Measurements from ENCODE around the gene TBC1D5.

The TBC1D5 gene

GRCh38 chr3:17143893-17144664 lies 598.4 kb downstream of the TBC1D5 start:
- no peak overlapping the region for H3K4me3 ChIP-seq (replicated peaks; ENCODE audit: low read depth, low read length)
- TF ChIP-seq CTCF (IDR thresholded peaks at IDR 0.05; ENCODE audit: low read length, missing control alignments) = no peak
- DNase-seq (ENCODE audit: low read depth) = no peak

GRCh38 chr3:17142516-17142915 lies 599.9 kb downstream of the TBC1D5 start:
- no peak for DNase-seq (ENCODE audit: low read depth)
- H3K4me3 ChIP-seq (replicated peaks; ENCODE audit: low read depth, low read length) = no peak overlapping the region
- TF ChIP-seq CTCF (IDR thresholded peaks at IDR 0.05; ENCODE audit: low read length, missing control alignments) = no peak

DNA sequence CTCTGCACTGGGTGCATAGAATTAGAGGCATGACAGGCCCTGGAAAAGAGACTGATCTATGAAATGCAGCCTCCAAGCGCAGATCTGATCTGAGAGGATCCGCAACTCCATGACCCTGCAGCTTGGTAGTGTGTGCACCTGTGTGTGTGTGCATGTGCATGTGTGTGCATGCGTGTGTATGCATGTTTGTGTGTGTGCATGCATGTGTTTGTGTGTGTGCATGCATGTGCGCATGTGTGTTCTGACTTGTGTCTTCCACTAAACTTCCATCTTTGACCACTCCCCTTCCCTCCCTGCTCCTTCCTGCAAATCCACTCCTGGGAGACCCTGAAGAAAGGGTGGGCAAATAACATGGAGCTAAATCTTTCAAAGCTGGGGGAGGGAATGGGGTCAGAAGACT lies 600.7 kb downstream of the TBC1D5 start:
- TF ChIP-seq CTCF (IDR thresholded peaks at IDR 0.05; ENCODE audit: low read length, missing control alignments) = no peak
- no peak for DNase-seq (ENCODE audit: low read depth)
- no peak overlapping the region for H3K4me3 ChIP-seq (replicated peaks; ENCODE audit: low read depth, low read length)

DNA sequence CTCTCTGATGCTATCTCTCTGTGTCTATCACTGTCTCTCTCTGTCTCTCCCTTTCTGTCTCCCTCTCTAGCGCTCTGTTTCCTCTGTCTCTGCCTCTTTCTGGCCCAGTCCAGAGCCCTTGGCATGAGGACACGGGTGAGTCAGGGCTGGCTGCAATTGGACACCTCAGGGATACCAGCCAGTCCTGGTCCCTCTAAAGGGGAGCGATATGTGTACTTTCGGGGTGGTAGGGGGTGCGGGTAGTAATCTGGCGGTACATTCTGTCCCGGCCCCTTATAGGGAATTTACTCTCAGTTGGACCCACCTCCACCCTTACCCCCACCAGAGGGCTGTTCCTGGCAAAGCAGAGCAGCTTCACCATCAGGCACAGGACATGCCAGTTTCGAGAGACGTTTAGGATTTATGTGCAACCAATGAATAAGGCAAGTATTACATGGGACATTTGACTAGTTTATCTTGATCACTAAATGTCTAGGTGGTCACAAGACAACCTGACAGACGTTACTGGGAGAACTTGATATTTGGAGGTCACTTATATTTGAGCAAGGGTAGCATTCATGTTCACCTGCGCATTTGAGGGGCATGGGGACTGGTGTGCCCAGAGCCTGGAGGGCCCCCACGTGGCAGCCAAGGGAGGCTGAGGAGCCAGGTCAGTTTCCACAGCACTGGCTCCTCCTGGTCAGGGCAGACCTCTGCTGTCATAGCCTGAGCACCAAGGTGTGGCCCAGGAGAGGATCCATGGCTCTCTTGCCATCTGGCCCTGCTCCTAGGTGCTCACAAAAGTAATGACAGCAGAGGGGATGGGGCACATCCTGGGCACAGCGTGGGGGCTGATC lies 601.5 kb downstream of the TBC1D5 start:
- TF ChIP-seq CTCF (IDR thresholded peaks at IDR 0.05; ENCODE audit: low read length, missing control alignments) = no peak
- no peak for DNase-seq (ENCODE audit: low read depth)
- H3K4me3 ChIP-seq (replicated peaks; ENCODE audit: low read depth, low read length) = no peak overlapping the region

GRCh38 chr3:17138246-17139039 lies 604.0 kb downstream of the TBC1D5 start:
- DNase-seq (ENCODE audit: low read depth) = no peak
- no peak for TF ChIP-seq CTCF (IDR thresholded peaks at IDR 0.05; ENCODE audit: low read length, missing control alignments)
- no peak overlapping the region for H3K4me3 ChIP-seq (replicated peaks; ENCODE audit: low read depth, low read length)

DNA sequence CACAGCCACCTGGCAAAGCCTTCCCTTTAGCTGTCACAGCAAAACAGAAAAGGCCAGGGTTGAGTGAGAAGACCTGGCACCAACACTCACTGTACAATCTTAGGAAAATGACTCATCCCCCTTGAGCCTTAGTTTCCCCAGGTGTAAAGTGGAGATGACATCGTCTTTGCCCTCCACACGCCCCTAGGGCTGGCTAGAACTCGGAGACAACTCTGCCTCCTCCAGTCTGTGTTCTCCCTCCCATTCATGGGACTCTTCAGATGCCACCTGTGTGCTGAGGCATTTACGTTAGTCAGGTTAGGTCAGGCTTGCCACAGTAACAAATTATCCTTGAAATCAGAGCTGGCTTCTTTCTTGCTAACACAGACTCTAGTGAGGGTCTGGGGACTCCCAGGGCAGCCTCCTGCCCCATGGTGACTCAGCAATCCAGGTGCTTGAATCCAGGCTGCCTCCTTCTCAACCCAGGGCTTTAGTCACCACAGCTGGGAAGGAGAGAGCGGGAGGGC lies 605.1 kb downstream of the TBC1D5 start:
- DNase-seq (ENCODE audit: low read depth) = no peak
- TF ChIP-seq CTCF (IDR thresholded peaks at IDR 0.05; ENCODE audit: low read length, missing control alignments) = no peak
- no peak overlapping the region for H3K4me3 ChIP-seq (replicated peaks; ENCODE audit: low read depth, low read length)

Data from fibroblast of pulmonary artery (primary cell).